ENCODE data around the gene FNDC10.
A peak's percentile ranks its signal among the peaks of the same experiment; 100 is the strongest.
"Not testable (repeated sequence)": the region's sequence is repeated elsewhere in the genome, so short reads cannot be mapped to it uniquely, and the experiment has no call there.

The FNDC10 gene

GRCh38 chr1:1599030-1599934, 653 bp downstream of the FNDC10 start:
- DNase-seq (ENCODE audit: low spot score), result no peak

DNA sequence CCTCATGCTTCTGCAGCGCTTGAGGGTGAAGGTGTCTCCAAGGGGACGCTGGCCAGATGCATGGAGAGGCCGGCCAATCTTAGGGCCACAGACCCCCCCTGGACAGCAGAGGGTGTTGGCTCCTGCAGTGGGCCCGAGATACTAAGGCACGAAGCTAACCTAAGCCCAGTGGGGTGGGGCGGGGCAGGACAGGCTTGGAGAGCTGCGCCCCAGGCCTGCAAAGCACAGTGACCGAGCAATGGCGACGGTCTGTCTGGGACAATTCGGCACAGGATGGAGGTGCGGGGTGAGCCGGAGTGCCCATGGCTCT, 1.3 kb downstream of the FNDC10 start:
- DNase-seq (ENCODE audit: low spot score), result no peak

DNA sequence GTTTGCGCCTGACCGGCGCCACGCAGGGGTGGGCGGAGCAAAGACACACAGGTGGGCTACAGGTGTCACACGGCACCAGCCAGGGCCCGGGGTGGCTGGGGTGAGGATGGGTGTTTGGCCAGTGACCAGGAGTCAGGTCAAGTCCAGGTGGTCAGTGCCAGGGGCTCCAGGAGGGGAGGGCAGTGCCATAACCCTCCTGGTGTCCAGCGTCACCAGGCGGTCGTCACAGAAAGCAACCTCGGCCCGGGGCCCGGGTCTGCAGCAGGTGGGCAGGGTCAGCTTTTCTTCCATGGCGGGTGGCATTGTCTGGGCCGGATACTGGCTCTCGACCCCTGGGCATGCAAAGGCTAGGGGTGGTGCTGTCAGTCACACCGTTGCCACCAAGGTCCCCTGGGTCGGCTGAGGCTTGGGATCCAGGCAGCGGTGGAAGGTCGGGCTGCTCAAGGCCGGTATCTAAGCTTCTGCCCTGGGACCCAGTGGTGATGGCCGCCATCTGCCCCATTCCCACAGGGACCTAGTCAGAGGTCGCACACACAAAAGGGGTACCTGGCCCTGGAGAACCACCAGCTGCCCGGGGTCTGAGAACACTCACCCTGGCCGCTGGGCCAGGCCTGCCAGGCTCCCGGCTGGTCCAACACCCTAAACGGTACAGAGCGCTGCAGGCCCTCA, 1.8 kb downstream of the FNDC10 start:
- DNase-seq (ENCODE audit: low spot score), result no peak

- DNase-seq (ENCODE audit: low spot score), result no peak
Measured at GRCh38 chr1:1597275-1597930, 2.5 kb downstream of the FNDC10 start.

GRCh38 chr1:1596493-1597274, 3.3 kb downstream of the FNDC10 start:
- DNase-seq (ENCODE audit: low spot score), result no peak

DNA sequence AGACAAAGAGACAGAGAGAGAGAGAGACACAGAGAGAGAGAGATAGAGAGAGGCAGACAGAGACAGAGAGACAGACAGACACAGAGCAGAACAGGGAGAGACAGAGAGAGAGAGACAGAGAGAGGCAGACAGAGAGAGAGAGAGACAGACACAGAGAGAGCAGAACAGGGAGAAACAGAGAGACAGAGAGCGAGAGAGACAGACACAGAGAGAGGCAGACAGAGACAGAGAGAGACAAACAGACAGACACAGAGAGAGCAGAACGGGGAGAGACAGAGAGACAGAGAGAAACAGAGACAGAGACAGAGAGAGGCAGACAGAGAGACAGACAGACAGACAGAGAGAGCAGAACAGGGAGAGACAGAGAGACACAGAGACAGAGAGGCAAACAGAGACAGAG, 4.6 kb downstream of the FNDC10 start:
- not testable (repeated sequence) for DNase-seq (ENCODE audit: low spot score)

DNA sequence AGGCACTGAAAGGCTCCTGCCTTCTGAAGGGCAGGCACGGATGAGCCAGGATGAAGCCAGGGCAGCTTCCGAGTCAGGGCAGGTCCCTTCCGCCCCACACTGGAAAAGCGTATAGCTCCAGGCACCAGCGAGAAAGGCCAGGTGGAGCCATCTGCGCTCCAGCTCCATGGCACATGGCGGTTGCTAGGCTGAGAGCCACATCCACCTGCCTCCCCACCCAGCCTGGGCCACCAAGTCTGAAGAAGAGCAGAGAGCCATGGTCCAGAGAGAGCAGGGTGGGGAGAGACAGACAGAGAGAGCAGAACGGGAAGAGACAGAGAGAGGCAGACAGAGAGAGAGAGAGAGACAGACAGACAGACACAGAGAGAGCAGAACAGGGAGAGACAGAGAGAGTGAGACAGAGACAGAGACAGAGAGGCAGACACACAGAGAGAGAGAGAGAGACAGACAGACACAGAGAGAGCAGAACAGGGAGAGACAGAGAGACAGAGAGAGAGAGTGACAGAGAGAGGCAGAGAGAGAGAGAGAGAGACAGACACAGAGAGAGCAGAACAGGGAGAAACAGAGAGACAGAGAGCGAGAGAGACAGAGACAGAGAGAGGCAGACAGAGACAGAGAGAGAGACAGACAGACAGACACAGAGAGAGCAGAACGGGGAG, 5.2 kb downstream of the FNDC10 start:
- no peak for DNase-seq (ENCODE audit: low spot score)

DNA sequence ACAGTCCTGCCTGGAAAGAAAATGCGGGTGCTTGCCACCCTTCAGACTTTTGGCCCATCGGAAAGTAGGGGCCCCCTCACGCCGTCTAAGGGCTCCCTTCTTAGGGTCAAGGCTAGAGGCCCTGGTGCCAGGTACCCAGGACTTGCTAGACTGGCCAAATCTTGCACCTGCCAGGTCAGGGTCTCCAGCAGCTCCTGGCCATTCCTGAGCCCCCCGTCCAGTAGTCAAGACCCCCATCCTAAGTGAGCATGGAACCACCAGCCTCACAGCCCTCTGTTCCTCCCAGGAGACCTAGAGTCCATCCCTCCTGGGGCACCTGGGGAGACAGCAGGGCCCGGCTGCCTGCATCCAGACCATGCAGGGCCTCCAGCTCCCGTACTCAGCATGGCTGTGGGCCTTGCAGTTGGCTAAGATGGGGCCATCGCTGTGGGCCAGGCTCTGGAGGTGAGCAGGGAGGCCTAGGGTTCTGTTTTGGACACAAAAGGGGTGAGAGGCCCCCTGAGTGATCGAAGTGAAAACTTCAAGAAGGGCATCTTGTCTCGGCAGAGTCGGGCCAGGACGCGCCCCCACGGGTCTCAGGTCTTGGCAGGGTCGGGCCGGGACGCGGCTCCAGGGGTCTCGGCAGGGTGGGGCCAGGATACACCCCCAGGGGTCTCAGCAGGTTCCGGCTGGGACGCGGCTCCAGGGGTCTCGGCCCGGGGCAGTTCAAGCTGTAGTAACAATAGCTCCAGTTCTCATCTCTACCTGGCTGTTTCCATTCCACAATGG, 5.9 kb downstream of the FNDC10 start:
- no peak for DNase-seq (ENCODE audit: low spot score)

GRCh38 chr1:1591452-1591851, 8.5 kb downstream of the FNDC10 start:
- DNase-seq (ENCODE audit: low spot score), result no peak

- no peak for DNase-seq (ENCODE audit: low spot score)
Measured at GRCh38 chr1:1583347-1584010, 16.5 kb downstream of the FNDC10 start.

DNA sequence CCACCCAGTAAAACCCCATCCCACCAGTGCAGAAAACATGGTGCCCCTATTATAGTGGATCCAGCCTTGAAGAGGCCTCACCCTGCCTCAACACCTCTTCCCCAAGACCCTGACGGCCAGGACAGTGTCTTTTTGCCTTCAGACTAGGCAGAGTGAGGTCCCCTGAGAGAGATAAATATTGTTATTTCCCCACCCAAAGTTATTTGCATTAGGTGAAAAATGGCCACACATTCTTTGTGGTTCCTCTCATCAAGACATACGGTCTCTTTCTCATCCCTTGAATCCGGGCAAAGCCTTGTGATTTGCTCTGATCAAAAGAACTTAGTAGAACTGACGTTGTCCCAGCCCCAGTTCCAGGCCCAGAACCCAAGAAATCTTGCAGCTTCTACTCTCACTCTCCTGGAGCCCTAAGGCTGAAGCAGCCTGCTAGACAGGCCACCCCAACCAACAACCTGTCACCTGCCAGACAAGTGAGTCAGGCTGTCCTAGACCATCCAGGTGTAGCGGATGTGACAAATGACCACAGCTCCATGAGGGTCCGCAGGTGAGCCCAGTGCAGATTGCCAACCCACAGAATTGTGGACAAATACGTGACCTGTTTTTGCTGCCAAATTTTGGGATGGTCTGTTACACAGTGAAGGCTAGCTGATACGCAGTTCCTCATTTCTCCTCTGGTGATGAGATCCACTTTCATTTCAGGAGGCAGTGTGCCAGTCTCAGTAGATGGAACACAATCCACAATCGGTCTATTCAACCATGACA, 17.2 kb downstream of the FNDC10 start:
- DNase-seq (ENCODE audit: low spot score), result no peak

DNA sequence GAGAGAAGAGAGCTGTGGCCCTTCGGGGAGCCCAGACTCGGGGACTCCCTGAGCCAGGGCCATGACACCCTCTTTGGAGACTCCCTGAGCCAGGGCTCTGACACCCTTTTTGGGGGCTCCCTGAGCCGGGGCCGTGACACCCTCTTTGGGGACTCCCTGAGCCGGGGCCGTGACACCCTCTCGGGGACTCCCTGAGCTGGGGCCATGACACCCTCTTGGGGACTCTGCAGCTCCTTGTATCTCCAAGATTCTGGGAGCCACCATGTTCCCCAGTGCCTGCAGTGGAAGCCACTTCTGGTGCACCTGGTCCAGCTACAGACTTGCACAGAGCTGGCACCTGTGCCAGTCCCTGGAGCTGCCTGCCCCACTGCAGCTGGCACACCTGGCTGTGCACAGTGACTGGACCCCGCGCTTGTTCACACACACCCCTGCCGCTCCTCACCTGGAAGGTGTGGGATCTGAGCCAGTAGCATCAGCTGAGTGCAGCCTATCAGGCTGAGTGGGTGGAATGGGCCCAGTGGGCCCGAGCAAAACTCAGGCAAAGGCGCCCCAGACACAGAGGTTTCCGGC, 21.5 kb downstream of the FNDC10 start:
- DNase-seq (ENCODE audit: low spot score), result no peak

DNA sequence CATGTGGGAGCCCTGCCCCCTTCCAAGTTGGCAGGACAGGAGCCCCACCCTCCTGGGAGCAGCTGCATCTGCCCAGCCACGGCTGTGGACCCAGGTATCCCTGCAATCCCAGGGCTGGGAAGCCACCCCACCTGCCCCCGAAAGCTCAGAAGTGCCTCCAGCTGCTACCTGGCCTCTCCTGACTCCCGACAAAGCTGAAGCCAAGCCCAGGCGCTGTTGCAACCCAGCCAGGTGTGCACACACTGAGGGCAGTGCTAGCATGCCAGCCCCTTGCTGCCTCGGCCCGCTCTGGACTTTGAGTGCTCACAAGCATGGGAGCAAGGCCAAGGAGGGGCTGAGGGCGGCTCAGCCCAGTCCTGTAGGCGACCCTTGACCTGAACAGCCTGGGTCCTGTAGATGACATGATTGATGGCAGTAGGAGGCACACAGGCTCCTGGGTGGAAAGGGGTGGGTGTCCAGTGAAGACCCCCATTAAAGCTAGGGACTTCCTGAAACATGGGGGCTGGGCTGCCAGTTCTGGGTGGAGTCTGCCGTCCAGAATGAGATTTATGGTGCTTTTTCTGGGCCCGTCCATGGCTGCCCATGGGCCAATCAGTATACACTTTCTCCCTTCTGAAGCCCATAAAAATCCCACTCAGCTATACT, 22.4 kb downstream of the FNDC10 start:
- no peak for DNase-seq (ENCODE audit: low spot score)

DNA sequence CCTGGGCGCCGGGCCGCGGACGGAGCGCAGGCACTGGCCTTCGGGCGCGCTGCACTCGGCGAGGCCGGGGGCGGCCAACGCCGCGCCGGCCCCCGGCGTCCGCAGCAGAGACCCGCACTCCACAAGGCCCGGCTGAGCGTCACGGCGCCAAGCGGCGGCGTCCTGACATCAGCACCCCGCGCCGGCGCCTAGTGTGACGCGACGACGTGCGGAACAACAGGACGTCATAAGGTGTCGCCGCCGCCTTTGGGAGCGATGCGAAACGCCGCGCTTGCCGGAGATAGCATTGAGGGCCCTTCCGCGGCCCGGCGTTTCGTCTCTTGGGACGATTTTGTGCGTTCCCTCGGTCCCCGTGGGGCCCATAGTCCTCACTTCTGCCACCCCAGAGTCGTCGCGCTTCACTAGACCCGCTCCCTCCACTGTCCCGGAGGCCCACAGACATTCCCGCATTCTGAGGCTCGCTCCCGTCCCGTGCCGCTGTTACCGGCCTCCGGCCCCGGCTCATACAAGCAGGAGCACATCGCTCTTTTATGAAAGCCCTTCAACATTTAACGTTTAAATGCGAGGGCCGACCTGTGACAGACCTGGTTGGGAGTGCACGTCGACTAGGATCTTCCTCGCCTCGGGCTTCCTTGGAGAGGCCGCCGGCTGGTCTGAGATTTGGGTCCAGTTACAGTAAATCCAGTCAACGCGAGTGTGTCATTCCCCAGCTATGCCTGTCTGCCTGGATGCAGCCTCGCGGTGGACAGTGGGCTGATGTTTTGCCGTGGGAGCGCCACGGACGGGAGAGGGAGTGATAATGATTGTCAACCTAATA, 25.0 kb downstream of the FNDC10 start, which contains the start of gene SSU72:
Gene SSU72, minus strand, starts transcription at position 143 of the 817 bp plus-strand sequence. CDS start 306 bp downstream, outside the sequence.
- DNase-seq (ENCODE audit: low spot score), result peak; percentile 83

DNA sequence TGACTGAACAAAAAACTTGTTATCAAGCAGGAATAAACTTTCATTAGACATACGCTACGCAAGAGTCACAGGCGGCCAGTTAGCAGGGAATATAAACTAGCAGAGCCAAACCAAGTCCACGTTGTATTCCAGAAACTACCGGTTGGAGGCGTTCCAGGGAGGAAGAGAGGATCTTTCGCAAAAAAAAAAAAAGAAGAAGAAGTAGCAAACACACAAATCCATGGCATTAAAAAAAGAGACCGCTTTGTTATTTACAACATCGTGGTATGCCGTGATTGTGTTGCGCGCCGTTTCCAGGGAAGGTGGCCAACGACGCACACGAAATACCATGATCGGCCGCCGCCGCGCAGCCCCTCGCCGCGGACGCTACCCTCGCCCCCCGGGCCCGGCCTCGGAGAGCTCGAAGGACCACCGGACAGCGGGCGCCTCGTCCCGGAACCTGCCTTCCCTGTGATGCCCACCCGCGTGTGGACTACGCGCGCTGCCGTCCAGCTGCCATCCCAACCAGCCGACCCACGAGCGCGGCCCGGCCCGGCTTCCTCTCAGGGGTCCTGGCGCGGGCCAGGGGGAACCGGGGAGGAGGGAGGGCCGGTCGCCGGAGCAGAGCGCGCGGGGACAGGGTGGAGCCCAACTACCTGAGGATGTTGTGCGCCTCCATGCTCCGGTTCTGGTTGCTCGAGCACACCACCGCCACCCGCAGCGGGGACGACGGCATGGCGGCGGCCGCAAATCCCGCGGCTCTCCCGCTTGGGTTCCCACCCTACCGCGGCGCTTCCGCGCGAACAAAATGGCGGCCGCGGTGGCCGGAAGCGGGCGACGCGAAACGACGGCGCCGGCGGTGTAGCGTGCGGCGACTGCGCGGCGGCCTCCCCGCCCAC, 25.9 kb downstream of the FNDC10 start:
- DNase-seq (ENCODE audit: low spot score), result peak; percentile 39

DNA sequence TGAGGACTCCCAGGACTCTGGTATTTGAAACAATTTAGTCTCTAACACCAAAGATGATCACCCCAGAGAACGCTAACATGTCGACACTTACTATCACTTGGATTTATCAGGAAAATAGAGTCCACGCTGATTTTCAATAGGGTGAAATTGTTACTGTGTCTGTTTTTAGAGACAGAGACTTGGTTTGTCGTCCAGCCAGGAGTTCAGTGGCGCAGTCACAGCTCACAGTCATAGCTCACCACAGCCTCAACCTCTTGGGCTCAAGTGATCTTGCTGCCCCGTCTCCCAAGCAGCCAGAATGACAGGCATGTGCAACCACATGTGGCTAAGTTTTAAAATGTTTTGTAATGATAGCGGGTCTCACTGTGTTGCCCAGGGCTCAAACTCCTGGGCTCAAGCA, 30.6 kb downstream of the FNDC10 start:
- DNase-seq (ENCODE audit: low spot score), result no peak

- DNase-seq (ENCODE audit: low spot score), result peak; percentile 46
Measured at GRCh38 chr1:1567891-1568291, 32.0 kb downstream of the FNDC10 start.
